ENCODE measurements around the gene CCDC57. TPM values are rescaled to one million over a fixed set of nuclear protein-coding genes. Genes with fewer than 3 reads are reported as not detected.

Gene CCDC57
- total and polyA plus RNA-seq, 4 donors = 5.4 to 19.1 (median 11.7) TPM

DNA sequence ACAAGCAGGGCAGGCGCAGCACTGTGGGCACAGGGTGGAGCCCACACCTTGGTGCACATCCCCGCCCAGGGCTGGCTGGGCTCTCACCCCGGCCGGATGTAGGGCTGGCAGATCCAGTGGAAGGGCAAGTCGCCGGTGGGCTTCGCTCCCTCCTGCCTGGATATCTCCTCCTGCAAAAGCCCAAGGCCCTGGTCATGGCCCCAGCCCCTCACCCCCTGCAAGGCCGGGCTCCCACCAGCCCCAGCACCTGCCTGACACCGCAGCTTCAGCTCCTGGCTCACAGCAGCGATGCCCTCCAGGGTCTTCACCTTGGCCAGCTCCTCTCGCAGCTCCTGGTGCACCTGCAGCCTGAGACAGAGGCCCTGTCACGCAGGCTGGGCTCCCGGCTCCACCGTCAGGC, 152.0 kb downstream of the CCDC57 start:
- 88% methylated on average over 14 of the region's 14 CpGs for WGBS
- Histone ChIP-seq H3K36me3 (ENCODE audit: control insufficient read depth in 4 of 4, insufficient read depth in 3 of 4, low read depth in 1 of 4, low read length in 3 of 4) (peaks cover 6 to 69% (median 28%) of the 10 kb centered on the region in 4 donors), H3K27me3 (ENCODE audit: control insufficient read depth in 4 of 4, insufficient read depth in 4 of 4, low read length in 3 of 4) (no peaks in the 10 kb centered on the region), H3K4me3 (ENCODE audit: low read depth in 1 of 3, low read length in 3 of 3) (no peak overlapping the region), H3K27ac (ENCODE audit: low read depth in 1 of 2, low read length in 2 of 2) (no peak overlapping the region), H3K4me1 (ENCODE audit: control insufficient read depth in 4 of 4, insufficient read depth in 4 of 4, low read length in 3 of 4) (peaks cover 6 to 26% (median 21%) of the 10 kb centered on the region in 4 donors), H3K9ac (ENCODE audit: low read depth in 1 of 2, low read length in 2 of 2) (no peak overlapping the region), H3K9me3 (ENCODE audit: control insufficient read depth in 4 of 4, low read length in 3 of 4) (no peaks in the 10 kb centered on the region)
- TF ChIP-seq ATF3 (IDR thresholded peaks at IDR 0.05) (no peak), SP1 (IDR thresholded peaks at IDR 0.05) (no peak), GABPA (IDR thresholded peaks at IDR 0.05 in 1 of 2, conservative IDR thresholded peaks at IDR 0.05 in 1 of 2) (no peak), FOXA2 (IDR thresholded peaks at IDR 0.05) (no peak), HNF4G (IDR thresholded peaks at IDR 0.05) (no peak), TAF1 (conservative IDR thresholded peaks at IDR 0.05) (no peak), FOXA1 (IDR thresholded peaks at IDR 0.05) (no peak), RXRA (IDR thresholded peaks at IDR 0.05) (no peak), NR2F2 (IDR thresholded peaks at IDR 0.05) (no peak), HNF4A (conservative IDR thresholded peaks at IDR 0.05) (no peak), MAX (IDR thresholded peaks at IDR 0.05) (no peak), JUND (IDR thresholded peaks at IDR 0.05) (no peak), YY1 (IDR thresholded peaks at IDR 0.05) (no peak), REST (IDR thresholded peaks at IDR 0.05) (no peak)
- TF ChIP-seq, protein P1, sequence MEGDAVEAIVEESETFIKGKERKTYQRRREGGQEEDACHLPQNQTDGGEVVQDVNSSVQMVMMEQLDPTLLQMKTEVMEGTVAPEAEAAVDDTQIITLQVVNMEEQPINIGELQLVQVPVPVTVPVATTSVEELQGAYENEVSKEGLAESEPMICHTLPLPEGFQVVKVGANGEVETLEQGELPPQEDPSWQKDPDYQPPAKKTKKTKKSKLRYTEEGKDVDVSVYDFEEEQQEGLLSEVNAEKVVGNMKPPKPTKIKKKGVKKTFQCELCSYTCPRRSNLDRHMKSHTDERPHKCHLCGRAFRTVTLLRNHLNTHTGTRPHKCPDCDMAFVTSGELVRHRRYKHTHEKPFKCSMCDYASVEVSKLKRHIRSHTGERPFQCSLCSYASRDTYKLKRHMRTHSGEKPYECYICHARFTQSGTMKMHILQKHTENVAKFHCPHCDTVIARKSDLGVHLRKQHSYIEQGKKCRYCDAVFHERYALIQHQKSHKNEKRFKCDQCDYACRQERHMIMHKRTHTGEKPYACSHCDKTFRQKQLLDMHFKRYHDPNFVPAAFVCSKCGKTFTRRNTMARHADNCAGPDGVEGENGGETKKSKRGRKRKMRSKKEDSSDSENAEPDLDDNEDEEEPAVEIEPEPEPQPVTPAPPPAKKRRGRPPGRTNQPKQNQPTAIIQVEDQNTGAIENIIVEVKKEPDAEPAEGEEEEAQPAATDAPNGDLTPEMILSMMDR (IDR thresholded peaks at IDR 0.05; ENCODE audit: low read depth, low read length, missing input control) = no peak
- TF ChIP-seq, protein P2, sequence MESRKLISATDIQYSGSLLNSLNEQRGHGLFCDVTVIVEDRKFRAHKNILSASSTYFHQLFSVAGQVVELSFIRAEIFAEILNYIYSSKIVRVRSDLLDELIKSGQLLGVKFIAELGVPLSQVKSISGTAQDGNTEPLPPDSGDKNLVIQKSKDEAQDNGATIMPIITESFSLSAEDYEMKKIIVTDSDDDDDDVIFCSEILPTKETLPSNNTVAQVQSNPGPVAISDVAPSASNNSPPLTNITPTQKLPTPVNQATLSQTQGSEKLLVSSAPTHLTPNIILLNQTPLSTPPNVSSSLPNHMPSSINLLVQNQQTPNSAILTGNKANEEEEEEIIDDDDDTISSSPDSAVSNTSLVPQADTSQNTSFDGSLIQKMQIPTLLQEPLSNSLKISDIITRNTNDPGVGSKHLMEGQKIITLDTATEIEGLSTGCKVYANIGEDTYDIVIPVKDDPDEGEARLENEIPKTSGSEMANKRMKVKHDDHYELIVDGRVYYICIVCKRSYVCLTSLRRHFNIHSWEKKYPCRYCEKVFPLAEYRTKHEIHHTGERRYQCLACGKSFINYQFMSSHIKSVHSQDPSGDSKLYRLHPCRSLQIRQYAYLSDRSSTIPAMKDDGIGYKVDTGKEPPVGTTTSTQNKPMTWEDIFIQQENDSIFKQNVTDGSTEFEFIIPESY (IDR thresholded peaks at IDR 0.05) = no peak
- no peak for DNase-seq (ENCODE audit: low spot score)

GRCh38 chr17:82060001-82060380, 152.7 kb downstream of the CCDC57 start:
- no peak overlapping the region for H3K27ac ChIP-seq (ENCODE audit: low read depth in 1 of 2, low read length in 2 of 2)
- H3K9ac ChIP-seq (ENCODE audit: low read depth in 1 of 2, low read length in 2 of 2) = no peak overlapping the region
- H3K36me3 ChIP-seq (ENCODE audit: control insufficient read depth in 4 of 4, insufficient read depth in 3 of 4, low read depth in 1 of 4, low read length in 3 of 4) = peaks cover 6 to 73% (median 30%) of the 10 kb centered on the region in 4 donors
- no peaks in the 10 kb centered on the region for H3K9me3 ChIP-seq (ENCODE audit: control insufficient read depth in 4 of 4, low read length in 3 of 4)
- 90% methylated on average over 16 of the region's 16 CpGs for WGBS
- H3K4me3 ChIP-seq (ENCODE audit: low read depth in 1 of 3, low read length in 3 of 3) = no peak overlapping the region
- no peak for DNase-seq (ENCODE audit: low spot score)
- no peaks in the 10 kb centered on the region for H3K27me3 ChIP-seq (ENCODE audit: control insufficient read depth in 4 of 4, insufficient read depth in 4 of 4, low read length in 3 of 4)
- peaks cover 6 to 23% (median 19%) of the 10 kb centered on the region in 4 donors for H3K4me1 ChIP-seq (ENCODE audit: control insufficient read depth in 4 of 4, insufficient read depth in 4 of 4, low read length in 3 of 4)
- TF ChIP-seq, protein P2 (IDR thresholded peaks at IDR 0.05) = no peak
- TF ChIP-seq FOXA2 (IDR thresholded peaks at IDR 0.05) (no peak), EGR1 (IDR thresholded peaks at IDR 0.05; ENCODE audit: low read depth in 2 of 2) (no peak), FOXA1 (IDR thresholded peaks at IDR 0.05) (no peak), YY1 (IDR thresholded peaks at IDR 0.05) (no peak), RXRA (IDR thresholded peaks at IDR 0.05) (no peak), JUND (IDR thresholded peaks at IDR 0.05) (no peak), RAD21 (IDR thresholded peaks at IDR 0.05) (no peak), MAX (IDR thresholded peaks at IDR 0.05) (no peak), NR2F2 (IDR thresholded peaks at IDR 0.05) (no peak), REST (IDR thresholded peaks at IDR 0.05) (no peak), SP1 (IDR thresholded peaks at IDR 0.05) (no peak)

Data from liver (tissue), 9 donors.